IPS DF 6.9 (cell line): Measurements from ENCODE around the gene NR2F2.
A peak's percentile ranks its signal among the peaks of the same experiment; 100 is the strongest.

Source experiments
- DNase-seq: peaks from one replicate; pipeline ENCODE4 v3.0.0-alpha.2; 2013; ENCODE audit warnings: low read depth, low spot score
- H3K27ac ChIP-seq: one replicate; pipeline ENCODE4 v1.5.1; 2013; ENCODE audit warnings: low read length, control low read depth
- H3K27me3 ChIP-seq: 2 replicates; pipeline ENCODE4 v1.6.1; 2013; ENCODE audit warnings: mild to moderate bottlenecking, low read length; ENCODE audit not compliant: control insufficient read depth, insufficient read depth
- H3K36me3 ChIP-seq: 2 replicates; pipeline ENCODE4 v1.6.1; 2013; ENCODE audit warnings: low read length; ENCODE audit not compliant: control insufficient read depth, insufficient read depth
- H3K4me1 ChIP-seq: 2 replicates; pipeline ENCODE4 v1.6.1; 2013; ENCODE audit warnings: low read length; ENCODE audit not compliant: control insufficient read depth, insufficient read depth
- H3K4me3 ChIP-seq: 2 replicates; pipeline ENCODE4 v1.5.1; 2013; ENCODE audit warnings: mild to moderate bottlenecking, low read length
- H3K9me3 ChIP-seq: 2 replicates; pipeline ENCODE4 v1.6.1; 2013; ENCODE audit warnings: low read length, inconsistent platforms; ENCODE audit not compliant: control insufficient read depth, insufficient read depth
- WGBS: extraction: QIAGEN DNeasy Blood & Tissue Kit; methylation state at CpG from one replicate; pipeline ENCODE4 v1.1.7; 2013; ENCODE audit warnings: mixed read lengths, missing lambda C conversion rate; ENCODE audit not compliant: insufficient read length, insufficient coverage; 5-methylcytosine and 5-hydroxymethylcytosine counted together

The NR2F2 gene

GRCh38 chr15:96338074-96338765, 7.7 kb downstream of the NR2F2 start:
- Histone ChIP-seq H3K4me1 (peaks cover 7% of the 10 kb centered on the region), H3K9me3 (no peaks in the 10 kb centered on the region), H3K36me3 (no peaks in the 10 kb centered on the region), H3K27me3 (peaks cover 59% of the 10 kb centered on the region), H3K27ac (no peak overlapping the region), H3K4me3 (no peak overlapping the region)
- WGBS, result no CpG with 5 or more reads among the region's 5 CpGs
- DNase-seq, result no peak

- peaks cover 60% of the 10 kb centered on the region for H3K27me3 ChIP-seq
- H3K36me3 ChIP-seq, result no peaks in the 10 kb centered on the region
- H3K9me3 ChIP-seq, result no peaks in the 10 kb centered on the region
- DNase-seq, result no peak
- peaks cover 9% of the 10 kb centered on the region for H3K4me1 ChIP-seq
- no CpG with 5 or more reads among the region's 7 CpGs for WGBS
- H3K4me3 ChIP-seq, result no peak overlapping the region
- no peak overlapping the region for H3K27ac ChIP-seq
Observed at GRCh38 chr15:96338766-96339618, 8.5 kb downstream of the NR2F2 start.

GRCh38 chr15:96339619-96340347, 9.3 kb downstream of the NR2F2 start:
- no peak for DNase-seq
- no CpG with 5 or more reads among the region's 8 CpGs for WGBS
- Histone ChIP-seq H3K36me3 (no peaks in the 10 kb centered on the region), H3K9me3 (no peaks in the 10 kb centered on the region), H3K27me3 (peaks cover 60% of the 10 kb centered on the region), H3K27ac (no peak overlapping the region), H3K4me3 (no peak overlapping the region), H3K4me1 (peaks cover 10% of the 10 kb centered on the region)

- no peak overlapping the region for H3K27ac ChIP-seq
- no peaks in the 10 kb centered on the region for H3K9me3 ChIP-seq
- peaks cover 60% of the 10 kb centered on the region for H3K27me3 ChIP-seq
- H3K36me3 ChIP-seq, result no peaks in the 10 kb centered on the region
- peak overlapping the region; percentile 44; the same call in 1 of the 2 replicates for H3K4me3 ChIP-seq
- H3K4me1 ChIP-seq, result peaks cover 10% of the 10 kb centered on the region
- no CpG with 5 or more reads among the region's 11 CpGs for WGBS
- no peak for DNase-seq
Observed at GRCh38 chr15:96340348-96340597, 9.8 kb downstream of the NR2F2 start.

GRCh38 chr15:96340598-96341512, 10.4 kb downstream of the NR2F2 start:
- H3K4me1 ChIP-seq, result peaks cover 10% of the 10 kb centered on the region
- H3K27me3 ChIP-seq, result peaks cover 60% of the 10 kb centered on the region
- H3K27ac ChIP-seq, result no peak overlapping the region
- no peak for DNase-seq
- peak overlapping the region; percentile 44 for H3K4me3 ChIP-seq
- no peaks in the 10 kb centered on the region for H3K36me3 ChIP-seq
- no CpG with 5 or more reads among the region's 63 CpGs for whole genome bisulfite sequencing
- H3K9me3 ChIP-seq, result no peaks in the 10 kb centered on the region

- Histone ChIP-seq H3K4me1 (peaks cover 8% of the 10 kb centered on the region), H3K27me3 (peaks cover 59% of the 10 kb centered on the region), H3K4me3 (peak overlapping the region; percentile 44; the same call in 1 of the 2 replicates), H3K27ac (no peak overlapping the region), H3K36me3 (no peaks in the 10 kb centered on the region), H3K9me3 (no peaks in the 10 kb centered on the region)
- no peak for DNase-seq
- WGBS, result no CpG with 5 or more reads among the region's 41 CpGs
Observed at GRCh38 chr15:96341513-96342405, 11.3 kb downstream of the NR2F2 start.

- no peak for DNase-seq
- peaks cover 9% of the 10 kb centered on the region for H3K4me1 ChIP-seq
- no peaks in the 10 kb centered on the region for H3K9me3 ChIP-seq
- H3K27me3 ChIP-seq, result peaks cover 59% of the 10 kb centered on the region
- no peak overlapping the region for H3K27ac ChIP-seq
- WGBS, result no CpG with 5 or more reads among the region's 16 CpGs
- no peak overlapping the region for H3K4me3 ChIP-seq
- H3K36me3 ChIP-seq, result no peaks in the 10 kb centered on the region
Observed at GRCh38 chr15:96342406-96343112, 12.1 kb downstream of the NR2F2 start.

- Histone ChIP-seq H3K4me3 (no peak overlapping the region), H3K9me3 (no peaks in the 10 kb centered on the region), H3K36me3 (no peaks in the 10 kb centered on the region), H3K4me1 (peaks cover 9% of the 10 kb centered on the region), H3K27ac (no peak overlapping the region), H3K27me3 (peaks cover 68% of the 10 kb centered on the region)
- no peak for DNase-seq
- no CpG with 5 or more reads among the region's 47 CpGs for WGBS
Observed at GRCh38 chr15:96343113-96344059, 12.9 kb downstream of the NR2F2 start.
